GM18873 (cell line): Measurements from ENCODE around the gene ZBTB49.

Experiments
- ATAC-seq: cut with Tn5 transposase; IDR thresholded peaks from one replicate; pipeline ENCODE4 v1.9.1; 2021; ENCODE audit warnings: mild to moderate bottlenecking, moderate library complexity, moderate number of reproducible peaks; ENCODE audit not compliant: unreplicated experiment, low FRiP score

Gene ZBTB49

DNA sequence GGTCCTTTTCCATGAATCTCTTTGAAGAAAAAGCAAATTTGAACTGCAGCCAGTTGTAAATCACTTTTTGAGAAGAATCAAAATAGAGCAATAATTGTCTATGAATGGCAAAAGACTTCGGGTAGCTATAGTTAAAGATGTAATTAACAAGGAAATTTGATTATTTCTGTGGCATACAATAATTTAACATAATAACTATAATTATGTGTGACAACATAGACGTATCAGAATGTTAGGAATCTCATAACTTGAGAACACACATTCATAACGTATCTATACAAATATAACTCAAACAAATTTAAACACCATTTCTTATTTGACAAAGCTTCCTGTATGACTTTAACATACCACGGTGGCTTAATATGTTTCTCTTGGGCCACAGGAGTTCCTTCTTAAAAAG, 60.9 kb downstream of the ZBTB49 start:
- ATAC-seq: no peak

DNA sequence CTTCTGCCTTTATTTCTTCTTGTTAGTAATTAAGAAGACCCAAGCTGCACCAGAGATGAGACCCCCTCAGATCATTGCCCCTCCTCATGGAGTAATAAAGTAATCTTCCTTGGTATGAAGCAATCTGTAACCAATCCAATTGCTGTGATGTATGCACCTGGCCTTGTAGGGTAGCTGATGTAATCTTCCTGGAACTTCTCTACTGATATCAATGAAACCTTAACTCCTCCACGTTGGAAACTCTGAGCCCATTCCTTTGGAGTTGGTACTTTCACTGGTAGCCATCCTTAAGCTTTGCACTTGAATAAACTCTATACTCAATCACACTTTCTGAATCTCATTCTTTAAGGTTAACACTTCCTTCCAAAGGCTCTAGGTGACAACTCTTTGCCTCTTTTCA, 65.3 kb downstream of the ZBTB49 start:
- no peak for ATAC-seq

- ATAC-seq: no peak
Measured at GRCh38 chr4:4356106-4357041, 66.3 kb downstream of the ZBTB49 start.

- no peak for ATAC-seq
Measured at GRCh38 chr4:4358093-4358854, 68.2 kb downstream of the ZBTB49 start.

DNA sequence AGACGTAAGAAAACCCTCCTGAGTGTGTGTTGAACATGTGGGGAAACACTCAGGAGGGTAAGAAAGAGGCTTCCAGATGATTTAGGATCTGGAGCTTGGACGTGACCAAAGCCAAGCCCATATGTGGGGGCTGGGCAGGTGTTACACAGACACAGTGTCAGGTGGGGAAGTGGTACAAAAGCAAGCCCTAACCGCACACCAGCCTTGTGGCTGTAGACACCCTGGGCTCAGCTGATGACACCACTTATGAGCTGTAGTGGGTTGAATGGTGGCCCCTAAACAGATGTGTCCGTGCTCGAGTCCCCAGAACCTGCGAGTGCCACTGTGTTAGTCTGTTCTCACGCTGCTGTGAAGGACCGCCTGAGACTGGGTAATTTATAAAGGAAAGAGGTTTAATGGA, 71.8 kb downstream of the ZBTB49 start:
- no peak for ATAC-seq

- no peak for ATAC-seq
Measured at GRCh38 chr4:4362991-4363697, 73.1 kb downstream of the ZBTB49 start.

DNA sequence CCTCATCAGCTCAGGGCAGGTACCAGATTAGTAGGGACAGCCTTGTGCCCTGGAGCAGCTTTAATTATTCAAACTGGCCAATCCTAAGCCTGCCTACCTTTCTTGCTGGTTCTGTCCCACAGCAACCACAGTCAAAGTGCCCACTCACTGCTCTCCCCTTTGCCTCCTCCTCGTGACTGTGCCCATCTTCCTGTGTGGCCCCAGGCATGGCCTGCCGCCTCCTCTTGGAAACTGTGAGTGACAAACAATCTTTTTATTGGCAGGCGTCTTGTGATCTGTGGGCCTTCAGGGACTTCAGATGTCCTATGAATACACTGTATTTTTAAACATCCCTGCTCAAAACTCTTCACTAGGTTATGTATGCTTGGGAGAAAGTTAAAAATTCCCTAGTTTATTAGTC, 74.0 kb downstream of the ZBTB49 start:
- no peak for ATAC-seq

- ATAC-seq: no peak
Measured at GRCh38 chr4:4364486-4365208, 74.6 kb downstream of the ZBTB49 start.

DNA sequence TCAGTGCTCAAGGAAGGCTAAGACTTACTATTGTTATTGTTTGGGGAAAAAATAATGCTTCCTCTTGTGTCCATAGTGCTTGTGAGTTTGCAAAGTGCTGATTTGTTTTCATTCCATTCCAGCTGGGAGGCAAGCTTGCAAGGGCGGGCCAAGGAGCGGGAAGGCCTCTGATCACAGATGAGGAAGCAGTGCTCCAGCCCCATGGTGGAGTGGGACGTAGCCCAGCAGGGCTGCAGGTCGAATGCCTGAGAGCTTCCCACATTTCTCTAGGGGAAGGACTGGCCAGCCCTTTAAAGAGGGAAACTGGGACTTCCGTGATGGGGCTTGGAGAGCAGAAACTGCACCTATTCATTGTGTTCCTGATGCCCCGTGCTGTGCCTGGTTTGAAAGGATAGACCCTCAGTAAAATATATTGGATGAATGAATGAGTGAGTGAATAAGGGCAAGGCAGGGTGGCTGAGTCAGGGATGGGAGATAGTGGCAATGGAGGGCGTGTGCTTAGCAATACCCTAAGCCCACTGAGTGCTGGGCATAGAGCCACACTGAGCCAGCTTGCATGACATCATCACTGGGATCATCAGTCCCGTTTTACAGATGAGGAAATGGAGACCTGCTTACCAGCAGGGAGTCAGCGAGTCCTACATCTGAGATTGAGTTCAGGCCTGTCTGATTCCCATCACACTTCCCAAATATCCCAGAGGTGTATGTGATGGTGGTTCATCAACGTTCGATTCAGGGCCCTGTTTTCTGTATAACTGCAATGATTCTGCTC, 78.9 kb downstream of the ZBTB49 start:
- no peak for ATAC-seq
